Renal cortical epithelial cell (primary cell): ENCODE data around the gene MYL10. TPM values are rescaled to one million over a fixed set of nuclear protein-coding genes. Genes with fewer than 3 reads are reported as not detected.

ENCODE experiments used
- DNase-seq: peaks from one replicate; pipeline ENCODE4 v3.0.0-alpha.2; 2011; ENCODE audit warnings: low read depth
- total RNA-seq: library from RNA; depleted of rRNA; stranded (reverse); fragments of >200 nt; gene quantifications from 2 replicates; pipeline ENCODE4 v1.2.3, GENCODE V29; 2014

MYL10 gene
- total RNA-seq: not detected in 2 replicates

- no peak for DNase-seq
Observed at GRCh38 chr7:101629171-101629570, at the start of gene MYL10. Gene MYL10 (minus strand): TSS chr7:101629296. CDS start chr7:101629118, 178 bp downstream.

DNA sequence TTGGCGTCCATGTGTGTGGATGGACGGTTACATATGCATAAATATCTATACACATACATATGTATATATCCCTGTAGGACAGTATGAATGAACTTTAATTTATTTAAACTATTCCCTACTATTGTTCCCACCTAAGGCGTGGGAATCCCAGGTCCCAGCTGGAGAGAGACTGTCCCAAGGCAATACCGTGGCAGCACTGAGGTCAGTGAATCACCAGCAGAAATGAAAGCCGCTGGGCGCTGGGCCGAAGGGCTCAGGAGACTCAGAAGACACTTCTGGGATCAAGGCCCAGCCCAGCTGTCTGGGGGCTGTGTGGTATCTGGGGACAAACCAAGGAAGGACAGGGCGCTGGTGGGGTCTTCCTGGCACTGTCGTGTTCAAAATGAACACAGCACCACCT, 49.6 kb upstream of the MYL10 start:
- DNase-seq: peak; percentile 66

DNA sequence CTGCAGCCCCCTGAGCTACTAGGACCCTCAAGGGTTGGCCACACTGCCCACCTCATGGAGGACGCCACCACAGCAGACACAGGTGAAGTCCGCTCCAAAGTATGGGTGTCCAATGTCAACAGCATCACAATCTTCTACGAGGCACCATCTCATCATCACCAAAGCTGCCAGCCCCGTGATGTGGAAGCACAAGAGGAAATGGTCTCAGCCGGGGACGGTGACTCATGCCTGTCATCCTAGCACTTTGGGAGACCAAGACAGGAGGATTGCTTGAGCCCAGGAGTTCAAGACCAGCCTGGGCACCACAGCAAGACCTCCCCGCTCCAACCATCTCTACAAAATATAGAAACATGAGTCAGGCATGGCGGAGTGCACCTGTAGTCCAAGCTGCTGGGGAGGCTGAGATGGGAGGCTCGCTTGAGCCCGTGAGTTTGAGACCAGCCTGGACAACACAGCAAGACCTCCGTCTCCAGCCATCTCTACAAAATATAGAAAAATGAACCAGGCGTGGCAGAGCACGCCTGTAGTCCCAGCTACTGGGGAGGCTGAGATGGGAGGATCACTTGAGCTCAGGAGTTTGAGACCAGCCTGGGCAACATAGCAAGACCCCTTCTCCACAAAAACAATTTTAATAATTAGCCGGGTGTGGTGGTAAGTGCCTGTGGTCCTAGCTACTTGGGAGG, 48.8 kb upstream of the MYL10 start:
- DNase-seq: peak; percentile 13

GRCh38 chr7:101677391-101677790, 48.3 kb upstream of the MYL10 start:
- no peak for DNase-seq

- DNase-seq: no peak
Observed at GRCh38 chr7:101676956-101677355, 47.9 kb upstream of the MYL10 start.

DNA sequence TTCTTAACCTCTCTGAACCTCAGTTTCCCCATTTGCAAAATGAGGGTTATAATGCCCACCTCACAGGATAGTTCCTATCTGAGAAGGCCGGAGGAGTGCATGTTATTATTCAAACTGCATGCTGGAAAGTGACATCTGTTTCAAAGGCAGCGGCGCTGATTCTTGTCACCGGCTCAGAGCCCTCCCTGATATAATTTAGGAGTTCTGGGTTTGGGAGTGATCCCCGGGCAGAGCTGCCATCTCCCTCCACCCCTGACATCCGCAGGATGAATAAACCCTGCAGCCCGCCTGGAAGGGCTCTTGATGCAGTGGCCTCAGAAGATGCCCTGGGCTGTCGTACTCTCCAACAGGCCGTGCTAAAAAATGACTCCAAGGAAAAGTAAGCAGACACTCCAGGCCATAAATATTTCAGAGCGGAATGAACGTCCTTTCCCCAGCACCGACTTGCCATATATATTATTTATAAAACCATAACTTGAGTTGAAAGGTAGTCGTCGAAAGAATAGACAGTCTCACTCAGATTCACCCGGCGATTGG, 47.0 kb upstream of the MYL10 start:
- DNase-seq: no peak

GRCh38 chr7:101674439-101674838, 45.3 kb upstream of the MYL10 start:
- DNase-seq: no peak

DNA sequence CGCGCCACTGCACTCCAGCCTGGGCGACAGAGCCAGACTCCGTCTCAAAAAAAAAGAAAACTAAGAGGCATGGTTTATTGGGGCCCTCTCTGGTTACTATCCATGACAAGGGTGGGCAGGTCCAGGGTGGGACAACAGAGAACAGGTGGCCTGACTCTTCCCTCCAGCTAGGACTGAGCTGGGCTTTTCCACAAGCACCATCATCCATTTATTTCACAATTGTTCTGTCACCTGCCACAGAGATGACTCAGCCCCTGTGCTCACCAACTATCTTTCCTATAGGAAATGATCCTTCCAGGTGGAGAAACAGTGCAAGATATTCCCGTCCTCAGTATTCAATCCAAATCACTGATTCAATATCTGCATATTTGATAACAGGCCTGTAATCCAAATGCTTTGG, 44.9 kb upstream of the MYL10 start:
- DNase-seq: peak; percentile 49

GRCh38 chr7:101673315-101673714, 44.2 kb upstream of the MYL10 start:
- no peak for DNase-seq

- no peak for DNase-seq
Observed at GRCh38 chr7:101671371-101672356, 42.6 kb upstream of the MYL10 start.

- no peak for DNase-seq
Observed at GRCh38 chr7:101669307-101669706, 40.2 kb upstream of the MYL10 start.

- no peak for DNase-seq
Observed at GRCh38 chr7:101668726-101669125, 39.6 kb upstream of the MYL10 start.

DNA sequence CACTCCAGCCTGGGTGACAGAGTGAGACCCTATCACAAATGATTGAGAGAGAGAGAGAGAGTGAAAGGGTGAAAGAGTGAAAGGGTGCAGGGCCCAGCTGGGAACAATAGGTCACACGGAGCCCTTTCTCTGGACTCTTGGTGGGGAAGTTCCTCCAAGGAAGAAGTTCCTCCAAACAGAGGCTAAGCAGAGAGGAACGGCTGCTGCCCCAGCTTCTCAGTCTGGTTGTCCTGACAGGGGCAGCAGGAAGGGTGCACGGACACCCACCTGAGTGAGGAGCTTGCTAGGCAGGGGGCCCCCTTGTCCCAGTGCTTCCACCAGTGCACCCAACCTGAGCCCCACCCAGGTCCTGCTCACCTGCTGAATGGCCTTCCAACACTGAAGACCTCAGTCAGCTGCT, 38.8 kb upstream of the MYL10 start:
- DNase-seq: no peak

GRCh38 chr7:101667399-101667798, 38.3 kb upstream of the MYL10 start:
- DNase-seq: no peak

GRCh38 chr7:101666741-101667140, 37.6 kb upstream of the MYL10 start:
- DNase-seq: no peak

- no peak for DNase-seq
Observed at GRCh38 chr7:101666293-101666692, 37.2 kb upstream of the MYL10 start.

DNA sequence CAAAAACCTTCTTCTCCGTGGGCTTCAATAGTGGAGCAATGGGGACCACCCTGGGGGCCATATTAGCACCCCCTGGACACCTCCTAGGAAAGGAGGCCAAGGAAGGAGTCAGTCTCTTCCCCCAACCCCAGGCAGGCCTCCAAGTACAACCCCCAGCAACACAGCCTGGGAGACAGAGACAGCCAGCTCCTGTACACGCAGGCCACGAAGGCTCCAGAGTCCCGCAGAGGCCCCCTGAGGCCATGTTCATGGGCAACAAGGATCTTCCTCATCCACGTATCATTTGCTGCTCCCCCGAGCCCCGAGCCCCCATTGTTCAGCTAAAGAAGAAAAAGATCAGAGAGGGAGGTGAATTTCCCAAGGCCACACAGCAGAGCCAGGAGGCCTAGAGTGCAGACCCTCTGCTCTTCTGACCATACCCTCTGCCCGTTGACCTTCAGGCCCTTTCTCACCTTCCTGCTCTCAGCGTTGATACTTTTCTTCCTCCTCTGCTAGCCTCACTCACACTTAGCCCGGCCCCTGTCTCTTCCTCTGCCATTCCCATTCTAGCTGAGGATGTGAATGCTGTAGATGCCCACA, 35.9 kb upstream of the MYL10 start:
- no peak for DNase-seq

DNA sequence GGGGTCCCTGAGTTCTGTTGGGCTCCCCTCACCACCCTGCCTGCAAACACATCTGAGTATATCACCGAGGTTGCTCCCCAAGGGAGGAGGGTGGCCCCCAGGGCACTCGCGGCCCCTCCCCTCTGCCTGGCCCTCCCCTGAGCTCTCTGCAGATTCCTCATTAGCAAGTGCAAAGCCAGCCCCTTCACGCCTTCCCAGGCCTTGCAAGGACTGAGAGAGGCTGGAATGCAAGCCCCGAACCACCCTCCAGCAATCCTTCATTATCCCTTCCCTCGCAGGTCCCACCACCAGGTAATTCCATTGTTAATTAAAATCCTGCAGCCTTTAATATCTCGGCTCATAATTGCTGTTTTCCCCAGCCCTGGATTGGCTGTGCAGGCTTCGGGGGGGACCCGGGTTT, 35.3 kb upstream of the MYL10 start:
- no peak for DNase-seq

- DNase-seq: no peak
Observed at GRCh38 chr7:101663747-101664146, 34.7 kb upstream of the MYL10 start.

GRCh38 chr7:101662447-101662998, 33.4 kb upstream of the MYL10 start:
- DNase-seq: no peak

- DNase-seq: no peak
Observed at GRCh38 chr7:101659706-101660105, 30.6 kb upstream of the MYL10 start.

- no peak for DNase-seq
Observed at GRCh38 chr7:101657171-101657570, 28.1 kb upstream of the MYL10 start.
